GM23338 (cell line): Measurements from ENCODE around the gene CD1D. TPM values are rescaled to one million over a fixed set of nuclear protein-coding genes. Genes with fewer than 3 reads are reported as not detected.

Experiments
- ATAC-seq: fragments of 200-7000 bp; cut with Tn5 transposase; 3 replicates; pipeline ENCODE4 v1.9.1; 2020
- DNase-seq: peaks from one replicate; pipeline ENCODE4 v3.0.0-alpha.2; 2015; ENCODE audit warnings: low spot score
- H2AFZ ChIP-seq: fragments of 200-600 bp; sonication (generic); 2 replicates; pipeline ENCODE4 v1.8.0; 2016; ENCODE audit warnings: antibody characterized with exemption, mild to moderate bottlenecking, moderate library complexity
- H3F3A ChIP-seq: fragments of 200-600 bp; sonication (generic); replicated peaks from 2 replicates; pipeline ENCODE4 v1.8.0; 2017; ENCODE audit warnings: antibody characterized with exemption, mixed run types, low read depth
- H3K27ac ChIP-seq: fragments of 200-600 bp; sonication (generic); 2 replicates; pipeline ENCODE4 v1.6.1; 2016; ENCODE audit warnings: low read depth
- H3K27me3 ChIP-seq: fragments of 200-600 bp; sonication (generic); 2 replicates; pipeline ENCODE4 v1.8.0; 2016; ENCODE audit warnings: mild to moderate bottlenecking, mixed run types, moderate library complexity; ENCODE audit not compliant: insufficient read depth
- H3K36me3 ChIP-seq: fragments of 200-600 bp; sonication (generic); 2 replicates; pipeline ENCODE4 v1.8.0; 2016; ENCODE audit warnings: mild to moderate bottlenecking; ENCODE audit not compliant: insufficient read depth
- H3K4me1 ChIP-seq: fragments of 200-600 bp; sonication (generic); 2 replicates; pipeline ENCODE4 v1.8.0; 2016; ENCODE audit warnings: mild to moderate bottlenecking, moderate library complexity; ENCODE audit not compliant: insufficient read depth
- H3K4me2 ChIP-seq: fragments of 200-600 bp; sonication (generic); 2 replicates; pipeline ENCODE4 v1.7.1; 2017; ENCODE audit warnings: mixed run types
- H3K4me3 ChIP-seq: fragments of 200-600 bp; sonication (generic); 2 replicates; pipeline ENCODE4 v1.6.1; 2016; ENCODE audit warnings: mixed run types
- H3K79me2 ChIP-seq: fragments of 200-600 bp; sonication (generic); replicated peaks from 2 replicates; pipeline ENCODE4 v1.8.0; 2017; ENCODE audit warnings: mild to moderate bottlenecking; ENCODE audit not compliant: insufficient read depth
- H3K9me2 ChIP-seq: fragments of 200-600 bp; sonication (generic); 2 replicates; pipeline ENCODE4 v1.8.0; 2017; ENCODE audit not compliant: insufficient read depth
- H4K20me1 ChIP-seq: fragments of 200-600 bp; sonication (generic); replicated peaks from 2 replicates; pipeline ENCODE4 v1.8.0; 2017; ENCODE audit warnings: mild to moderate bottlenecking; ENCODE audit not compliant: insufficient read depth
- H3K27ac Mint-ChIP-seq: 2 replicates; pipeline ENCODE4 v1.8.0; 2020; ENCODE audit warnings: inconsistent platforms, mild to moderate bottlenecking, moderate library complexity, mixed read lengths
- H3K27me3 Mint-ChIP-seq: 3 replicates; pipeline ENCODE4 v1.8.0; 2022; ENCODE audit warnings: low read depth, mild to moderate bottlenecking, moderate library complexity, mixed read lengths, inconsistent platforms; ENCODE audit not compliant: insufficient read depth, poor library complexity
- H3K36me3 Mint-ChIP-seq: 3 replicates; pipeline ENCODE4 v1.8.0; 2021; ENCODE audit warnings: low read depth, mild to moderate bottlenecking, inconsistent platforms, moderate library complexity, mixed read lengths
- H3K4me1 Mint-ChIP-seq: 3 replicates; pipeline ENCODE4 v1.8.0; 2020; ENCODE audit warnings: mild to moderate bottlenecking, inconsistent platforms, mixed read lengths
- H3K4me3 Mint-ChIP-seq: 3 replicates; pipeline ENCODE4 v1.8.0; 2021; ENCODE audit warnings: moderate library complexity, mild to moderate bottlenecking, inconsistent platforms, mixed read lengths
- H3K9me3 Mint-ChIP-seq: 3 replicates; pipeline ENCODE4 v1.8.0; 2020; ENCODE audit warnings: moderate library complexity, mild to moderate bottlenecking, inconsistent platforms, mixed read lengths
- CREB1 ChIP-seq: fragments of 250-450 bp; sonication (Bioruptor Pico); IDR thresholded peaks from 2 replicates; pipeline ENCODE4 v1.5.0; 2020; ENCODE audit warnings: low read depth, mild to moderate bottlenecking, moderate library complexity
- CTCF ChIP-seq, 2 experiments: fragments of 200-600 bp in 1 of 2; sonication (generic) in 1 of 2; conservative IDR thresholded peaks; 2 replicates each; pipeline versions ENCODE4 v1.5.1 to v1.6.1; 2016 to 2017; ENCODE audit warnings: antibody characterized with exemption in 2 of 2, low read depth in 2 of 2, mild to moderate bottlenecking in 2 of 2, moderate library complexity in 1 of 2
- ETS1 ChIP-seq: IDR thresholded peaks from 2 replicates; pipeline ENCODE4 v1.6.1; 2016; ENCODE audit warnings: antibody characterized with exemption
- EZH2 ChIP-seq: fragments of 200-600 bp; sonication (generic); IDR thresholded peaks from one replicate; pipeline ENCODE4 v1.8.0; 2017; ENCODE audit warnings: antibody characterized with exemption, mild to moderate bottlenecking, low read depth; ENCODE audit not compliant: unreplicated experiment
- EZH2phosphoT487 ChIP-seq: fragments of 200-600 bp; sonication (generic); IDR thresholded peaks from one replicate; pipeline ENCODE4 v1.8.1; 2018; ENCODE audit warnings: antibody characterized with exemption; ENCODE audit not compliant: unreplicated experiment
- JUNB ChIP-seq: IDR thresholded peaks from one replicate; pipeline ENCODE4 v1.6.1; 2016; ENCODE audit warnings: antibody characterized with exemption; ENCODE audit not compliant: unreplicated experiment
- NANOG ChIP-seq: IDR thresholded peaks from 2 replicates; pipeline ENCODE4 v1.6.1; 2016; ENCODE audit warnings: antibody characterized with exemption, borderline replicate concordance
- POLR2AphosphoS5 ChIP-seq: IDR thresholded peaks from 2 replicates; pipeline ENCODE4 v1.6.1; 2016; ENCODE audit warnings: antibody characterized with exemption, low read depth
- REST ChIP-seq: IDR thresholded peaks from one replicate; pipeline ENCODE4 v1.6.1; 2018; ENCODE audit warnings: antibody characterized with exemption; ENCODE audit not compliant: unreplicated experiment
- STAT1 ChIP-seq: IDR thresholded peaks from one replicate; pipeline ENCODE4 v1.6.1; 2016; ENCODE audit warnings: antibody characterized with exemption; ENCODE audit not compliant: unreplicated experiment
- ZNF114 ChIP-seq: fragments of 250-450 bp; sonication (Bioruptor Pico); IDR thresholded peaks from 2 replicates; pipeline ENCODE4 v1.5.0; 2020; ENCODE audit warnings: mild to moderate bottlenecking, moderate library complexity
- ZNF331 ChIP-seq: fragments of 250-450 bp; sonication (Bioruptor Pico); IDR thresholded peaks from 2 replicates; pipeline ENCODE4 v1.5.0; 2020; ENCODE audit warnings: low read depth, mild to moderate bottlenecking, moderate library complexity
- ZNF462 ChIP-seq: fragments of 250-450 bp; sonication (Bioruptor Pico); IDR thresholded peaks from 2 replicates; pipeline ENCODE4 v1.5.0; 2020; ENCODE audit warnings: mild to moderate bottlenecking, moderate library complexity
- polyA plus RNA-seq: library from polyadenylated mRNA; unstranded; fragments of >200 nt; fragmentation: Nextera tagmentation; extraction: Ambion mirVana; gene quantifications from 2 replicates; pipeline ENCODE4 v1.2.1, GENCODE V29; 2016
- total RNA-seq: library from RNA; depleted of rRNA; stranded (reverse); fragments of >200 nt; shearing (Covaris generic); gene quantifications from 2 replicates; pipeline ENCODE4 v1.2.3, GENCODE V29; 2014

Gene CD1D
- total and polyA plus RNA-seq, 2 experiments from 2014 or later = 1.5 to 2.7 TPM

GRCh38 chr1:158227904-158228623 lies 47.4 kb downstream of the CD1D start:
- H2AFZ ChIP-seq = no peak overlapping the region
- no peak overlapping the region for H3K4me3 ChIP-seq
- no peaks in the 10 kb centered on the region for H3K27me3 ChIP-seq
- Mint-ChIP-seq H3K4me1 (no peaks in the 10 kb centered on the region), H3K4me3 (no peak overlapping the region), H3K27ac (no peak overlapping the region), H3K36me3 (peaks cover 17% of the 10 kb centered on the region), H3K27me3 (peaks cover 3% of the 10 kb centered on the region), H3K9me3 (peaks cover 21% of the 10 kb centered on the region)
- TF ChIP-seq NANOG = no peak
- no peak for TF ChIP-seq CTCF (conservative IDR thresholded peaks at IDR 0.05; ENCODE audit: low read depth in 2 of 2)
- no peak for TF ChIP-seq JUNB
- no peak for TF ChIP-seq STAT1
- no peak for TF ChIP-seq REST
- TF ChIP-seq EZH2phosphoT487 = no peak
- TF ChIP-seq ETS1 = no peak
- no peak for TF ChIP-seq CREB1 (CRISPR knock-in tag)
- no peak for TF ChIP-seq EZH2
- TF ChIP-seq ZNF331 (CRISPR knock-in tag) = no peak
- TF ChIP-seq POLR2AphosphoS5 = no peak
- TF ChIP-seq ZNF462 = no peak
- no peak for TF ChIP-seq ZNF114 (CRISPR knock-in tag)
- H3K9me2 ChIP-seq = no peaks in the 10 kb centered on the region
- DNase-seq = no peak
- no peak for ATAC-seq
- H3K4me1 ChIP-seq = no peaks in the 10 kb centered on the region
- H3F3A ChIP-seq = no peaks in the 10 kb centered on the region
- no peak overlapping the region for H3K4me2 ChIP-seq
- no peak overlapping the region for H3K27ac ChIP-seq
- H3K79me2 ChIP-seq = no peaks in the 10 kb centered on the region
- no peaks in the 10 kb centered on the region for H4K20me1 ChIP-seq
- no peaks in the 10 kb centered on the region for H3K36me3 ChIP-seq
